Measurements from ENCODE around the gene VPS41. TPM values are rescaled to one million over a fixed set of nuclear protein-coding genes. Genes with fewer than 3 reads are reported as not detected.

Gene VPS41
- total RNA-seq, 1 donor = 53.5 TPM

DNA sequence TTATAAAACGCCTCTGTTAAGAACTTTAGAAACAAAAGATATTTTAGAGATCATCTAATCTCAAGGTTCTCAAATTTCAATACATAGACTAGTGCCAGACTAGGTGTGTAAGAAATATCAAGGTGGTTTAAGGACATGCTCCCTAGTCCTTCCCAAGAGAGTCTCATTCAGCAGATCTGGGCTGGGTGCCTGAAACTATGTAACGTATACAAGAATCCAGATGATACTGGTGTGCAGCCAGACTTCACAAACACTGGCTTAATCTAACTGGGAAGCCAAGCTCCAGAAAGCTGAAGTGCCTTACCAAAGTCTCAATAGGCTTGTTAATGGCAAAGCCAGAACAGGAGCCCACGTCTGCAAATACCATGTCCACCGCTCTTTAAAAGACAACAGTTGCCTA, 172.9 kb downstream of the VPS41 start:
- TF ChIP-seq, protein P1, sequence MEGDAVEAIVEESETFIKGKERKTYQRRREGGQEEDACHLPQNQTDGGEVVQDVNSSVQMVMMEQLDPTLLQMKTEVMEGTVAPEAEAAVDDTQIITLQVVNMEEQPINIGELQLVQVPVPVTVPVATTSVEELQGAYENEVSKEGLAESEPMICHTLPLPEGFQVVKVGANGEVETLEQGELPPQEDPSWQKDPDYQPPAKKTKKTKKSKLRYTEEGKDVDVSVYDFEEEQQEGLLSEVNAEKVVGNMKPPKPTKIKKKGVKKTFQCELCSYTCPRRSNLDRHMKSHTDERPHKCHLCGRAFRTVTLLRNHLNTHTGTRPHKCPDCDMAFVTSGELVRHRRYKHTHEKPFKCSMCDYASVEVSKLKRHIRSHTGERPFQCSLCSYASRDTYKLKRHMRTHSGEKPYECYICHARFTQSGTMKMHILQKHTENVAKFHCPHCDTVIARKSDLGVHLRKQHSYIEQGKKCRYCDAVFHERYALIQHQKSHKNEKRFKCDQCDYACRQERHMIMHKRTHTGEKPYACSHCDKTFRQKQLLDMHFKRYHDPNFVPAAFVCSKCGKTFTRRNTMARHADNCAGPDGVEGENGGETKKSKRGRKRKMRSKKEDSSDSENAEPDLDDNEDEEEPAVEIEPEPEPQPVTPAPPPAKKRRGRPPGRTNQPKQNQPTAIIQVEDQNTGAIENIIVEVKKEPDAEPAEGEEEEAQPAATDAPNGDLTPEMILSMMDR (IDR thresholded peaks at IDR 0.05; ENCODE audit: insufficient read depth, low read depth, low read length) = no peak
- no peak overlapping the region for H3K4me3 ChIP-seq (ENCODE audit: low read depth, low read length)
- DNase-seq (ENCODE audit: low read depth) = no peak

DNA sequence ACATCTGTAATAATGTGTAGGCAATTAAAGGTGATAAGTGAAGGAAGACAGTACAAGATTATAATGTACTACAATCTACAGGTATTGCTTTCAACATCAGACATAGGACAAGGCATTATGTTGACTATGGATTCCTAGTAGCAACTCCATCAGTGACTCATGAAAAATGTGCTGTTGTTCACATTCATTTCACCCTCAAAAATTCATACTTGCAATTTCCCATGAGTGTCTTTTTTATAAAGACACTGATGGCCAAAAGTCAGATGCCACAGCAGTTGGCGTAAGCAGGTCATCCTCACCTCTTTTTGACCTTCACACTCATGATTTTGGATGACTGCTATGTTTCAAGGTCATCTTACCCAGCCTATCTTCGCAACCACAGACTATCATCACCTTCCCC, 177.8 kb downstream of the VPS41 start:
- DNase-seq (ENCODE audit: low read depth) = no peak
- H3K4me3 ChIP-seq (ENCODE audit: low read depth, low read length) = no peak overlapping the region
- TF ChIP-seq, protein P1 (IDR thresholded peaks at IDR 0.05; ENCODE audit: insufficient read depth, low read depth, low read length) = no peak

DNA sequence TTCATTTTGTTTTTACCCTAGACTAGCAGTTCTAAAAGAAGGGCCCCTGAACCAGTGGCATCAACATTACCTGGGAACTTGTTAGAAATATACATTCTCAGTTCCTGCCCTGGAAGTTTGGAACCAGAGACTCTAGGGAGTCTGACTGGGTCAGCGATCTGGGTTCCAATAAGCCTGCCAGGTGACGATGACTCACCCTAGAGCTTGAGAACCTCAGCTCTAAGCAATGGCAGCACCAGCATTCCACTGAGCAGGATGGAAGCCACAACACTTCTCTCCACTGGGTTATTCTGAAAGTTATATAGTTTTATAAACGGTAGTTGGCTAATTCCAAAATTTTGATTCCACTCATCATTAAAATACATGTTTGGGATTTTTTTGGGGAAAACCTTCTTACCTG, 180.8 kb downstream of the VPS41 start:
- peak; percentile 14 for DNase-seq (ENCODE audit: low read depth)
- no peak overlapping the region for H3K4me3 ChIP-seq (ENCODE audit: low read depth, low read length)
- TF ChIP-seq, protein P1 (IDR thresholded peaks at IDR 0.05; ENCODE audit: insufficient read depth, low read depth, low read length) = no peak

DNA sequence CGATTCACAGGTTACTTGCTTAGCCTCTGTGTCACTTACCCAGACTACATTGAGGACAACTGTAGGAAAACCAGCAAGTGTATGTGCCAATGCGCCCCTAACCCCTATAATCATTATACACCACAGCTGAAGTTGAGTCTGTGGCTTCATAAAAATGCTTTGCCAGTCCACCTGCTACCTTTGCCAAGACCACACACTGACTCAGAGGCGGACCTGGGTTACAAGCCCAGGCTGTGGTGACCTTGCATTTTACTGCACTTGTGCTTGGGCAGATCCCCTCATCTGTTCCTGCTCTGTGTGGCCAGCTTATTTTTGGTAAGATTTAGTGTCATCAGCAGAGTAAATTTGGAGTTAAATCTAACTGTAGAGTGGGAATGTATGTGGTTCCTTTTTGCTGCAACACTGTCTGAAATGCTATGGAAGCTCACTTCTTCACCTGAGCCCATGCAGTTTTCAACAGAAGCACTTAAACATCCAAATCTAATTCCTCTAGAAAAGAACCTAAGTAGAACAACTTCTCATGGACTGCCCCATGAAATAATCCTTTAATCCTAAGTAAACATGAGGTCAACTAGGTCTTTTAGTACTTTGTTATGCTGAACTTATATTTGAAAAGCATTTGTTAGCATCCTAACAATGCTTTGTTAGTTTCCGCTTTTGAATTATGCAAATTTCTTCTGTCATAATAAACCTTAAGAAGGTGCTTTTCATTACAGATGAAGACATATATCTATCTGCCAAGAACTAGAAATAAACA, 181.6 kb downstream of the VPS41 start:
- H3K4me3 ChIP-seq (ENCODE audit: low read depth, low read length) = no peak overlapping the region
- DNase-seq (ENCODE audit: low read depth) = no peak
- TF ChIP-seq, protein P1 (IDR thresholded peaks at IDR 0.05; ENCODE audit: insufficient read depth, low read depth, low read length) = no peak

DNA sequence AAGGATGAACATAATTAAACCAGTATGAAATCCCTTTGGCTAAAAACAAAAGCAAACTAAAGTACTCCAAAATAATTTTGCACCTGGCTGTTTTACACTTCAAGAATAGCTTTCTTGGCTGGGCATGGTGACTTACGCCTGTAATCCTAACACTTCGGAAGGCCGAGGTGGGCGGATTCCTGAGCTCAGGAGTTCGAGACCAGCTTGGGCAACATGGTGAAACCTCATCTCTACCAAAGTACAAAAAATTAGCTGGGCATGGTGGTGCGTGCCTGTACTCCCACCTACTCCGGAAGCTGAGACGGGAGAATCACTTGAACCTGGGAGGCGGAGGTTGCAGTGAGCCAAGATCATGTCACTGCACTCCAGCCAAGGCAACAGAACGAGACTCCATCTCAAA, 185.7 kb downstream of the VPS41 start:
- TF ChIP-seq, protein P1 (IDR thresholded peaks at IDR 0.05; ENCODE audit: insufficient read depth, low read depth, low read length) = no peak
- H3K4me3 ChIP-seq (ENCODE audit: low read depth, low read length) = no peak overlapping the region
- DNase-seq (ENCODE audit: low read depth) = no peak

DNA sequence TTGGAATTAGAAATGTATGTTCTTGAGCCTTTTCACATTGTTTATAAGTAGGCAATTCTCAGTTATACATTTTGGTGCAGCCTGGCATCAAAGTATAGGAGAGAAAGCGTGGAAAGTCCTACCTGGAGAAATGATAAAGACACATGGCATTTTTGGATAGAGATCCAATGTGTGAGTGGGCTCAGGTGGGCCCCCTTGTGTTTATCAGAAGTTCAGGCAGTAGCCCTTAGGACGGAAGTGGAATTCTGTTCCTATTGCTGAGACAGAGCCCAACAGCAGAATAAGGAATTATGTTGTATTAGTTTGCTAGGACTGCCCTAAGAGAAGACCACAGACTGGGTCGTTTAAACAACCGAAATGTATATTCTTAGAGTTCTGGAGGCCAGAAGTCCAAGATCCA, 192.6 kb downstream of the VPS41 start:
- no peak for DNase-seq (ENCODE audit: low read depth)
- no peak overlapping the region for H3K4me3 ChIP-seq (ENCODE audit: low read depth, low read length)
- TF ChIP-seq, protein P1 (IDR thresholded peaks at IDR 0.05; ENCODE audit: insufficient read depth, low read depth, low read length) = peak; percentile 10

DNA sequence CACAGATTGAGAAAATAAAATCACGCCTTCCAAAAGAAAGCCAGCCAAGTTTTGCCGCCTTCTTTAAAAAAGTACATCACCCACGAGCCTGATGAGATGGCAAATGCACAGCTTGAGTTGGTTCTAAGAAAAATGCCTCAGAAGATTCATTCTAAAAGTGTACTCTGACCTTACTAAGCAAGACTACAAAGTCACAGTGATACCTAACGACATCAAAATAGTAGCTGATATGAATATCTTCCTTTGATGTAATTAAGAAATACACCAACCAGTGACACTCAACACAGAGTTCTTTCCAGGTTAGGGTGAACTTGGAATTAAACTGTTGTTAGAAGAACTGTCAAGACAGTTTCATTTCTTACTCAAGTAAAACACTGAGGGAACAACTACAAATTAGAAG, 199.9 kb downstream of the VPS41 start:
- no peak overlapping the region for H3K4me3 ChIP-seq (ENCODE audit: low read depth, low read length)
- TF ChIP-seq, protein P1 (IDR thresholded peaks at IDR 0.05; ENCODE audit: insufficient read depth, low read depth, low read length) = no peak
- no peak for DNase-seq (ENCODE audit: low read depth)
